T47D (cell line): ENCODE measurements around the gene CYP4F12.

Experiments used
- DNase-seq, 2 experiments: peaks; one replicate each; pipeline versions ENCODE4 v3.0.0 to v3.0.0-alpha.2; 2011 to 2012; ENCODE audit warnings: low read depth in 1 of 2, low spot score in 1 of 2
- JUND ChIP-seq: IDR thresholded peaks from 2 replicates; pipeline ENCODE4 v1.6.1; 2012; ENCODE audit warnings: low read depth
- in situ Hi-C: cut with HindIII; loops from 2 replicates; pipeline ENCODE4 v1.10.0; 2016; ENCODE audit warnings: low sequenced_read_pairs, low pct_unique_long_range_greater_than_20kb

The CYP4F12 gene

DNA sequence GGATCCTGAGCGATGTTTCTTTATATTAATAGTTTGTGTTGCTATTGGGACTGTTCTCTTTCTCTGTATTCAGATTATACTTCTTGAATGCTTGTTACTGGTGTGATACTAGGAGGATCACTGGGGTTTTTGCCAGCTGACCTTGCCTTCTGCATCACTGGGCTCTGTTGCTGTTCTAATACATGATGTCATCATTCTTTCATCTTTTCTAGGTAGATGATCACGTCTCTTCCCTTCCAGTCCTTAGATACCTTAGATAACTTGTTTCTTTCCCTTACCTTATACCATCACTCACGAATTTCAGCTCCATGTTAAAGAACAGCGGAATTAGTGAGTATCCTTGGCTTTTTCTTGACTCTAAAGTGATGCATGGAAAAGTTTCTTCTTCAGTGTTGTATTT is 64.8 kb downstream of the CYP4F12 start, which contains the start of gene OR10H3:
Gene OR10H3, plus strand, starts transcription at position 264 of the 400 bp plus-strand sequence. CDS start 3,408 bp downstream, outside the sequence.
- TF ChIP-seq JUND, result no peak
- in situ Hi-C loops, result no loop called here
- no peak for DNase-seq

- TF ChIP-seq JUND, result no peak
- no peak for DNase-seq
- in situ Hi-C loops, result no loop called here
Measured at GRCh38 chr19:15740785-15741184, 67.9 kb downstream of the CYP4F12 start.
